WI38 (cell line): ENCODE results near the gene ESRP2.

ENCODE experiments used
- H3K4me3 ChIP-seq: 2 replicates; pipeline ENCODE4 v1.5.1; 2011; ENCODE audit warnings: low read depth, mild to moderate bottlenecking, control low read depth, low read length
- TF ChIP-seq, protein P1 (sequence below): IDR thresholded peaks from 2 replicates; pipeline ENCODE4 v1.5.1; 2012; ENCODE audit warnings: low read depth, mild to moderate bottlenecking, control low read depth, low read length

ESRP2 gene

DNA sequence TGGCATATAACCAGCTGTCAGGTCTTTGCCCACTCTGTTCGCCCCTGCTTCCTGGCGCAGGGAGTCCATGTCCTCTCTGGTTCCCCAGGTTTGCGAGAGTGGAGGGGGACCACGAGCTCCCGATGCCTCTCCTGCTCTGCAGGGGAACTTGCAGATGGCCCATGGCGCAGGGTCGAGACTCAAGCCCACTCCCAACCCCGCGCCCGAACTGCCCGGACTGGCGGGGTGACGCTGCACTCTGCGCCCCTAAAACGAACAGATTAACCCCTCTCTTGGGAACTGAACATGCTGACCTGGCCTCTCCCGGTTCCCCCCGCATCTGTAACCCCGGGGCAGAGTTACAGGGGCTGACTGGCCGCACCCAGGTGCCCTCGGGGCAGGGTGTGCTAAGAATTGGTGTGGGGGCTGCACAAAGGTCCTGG is 8.6 kb upstream of the ESRP2 start:
- TF ChIP-seq, protein P1, sequence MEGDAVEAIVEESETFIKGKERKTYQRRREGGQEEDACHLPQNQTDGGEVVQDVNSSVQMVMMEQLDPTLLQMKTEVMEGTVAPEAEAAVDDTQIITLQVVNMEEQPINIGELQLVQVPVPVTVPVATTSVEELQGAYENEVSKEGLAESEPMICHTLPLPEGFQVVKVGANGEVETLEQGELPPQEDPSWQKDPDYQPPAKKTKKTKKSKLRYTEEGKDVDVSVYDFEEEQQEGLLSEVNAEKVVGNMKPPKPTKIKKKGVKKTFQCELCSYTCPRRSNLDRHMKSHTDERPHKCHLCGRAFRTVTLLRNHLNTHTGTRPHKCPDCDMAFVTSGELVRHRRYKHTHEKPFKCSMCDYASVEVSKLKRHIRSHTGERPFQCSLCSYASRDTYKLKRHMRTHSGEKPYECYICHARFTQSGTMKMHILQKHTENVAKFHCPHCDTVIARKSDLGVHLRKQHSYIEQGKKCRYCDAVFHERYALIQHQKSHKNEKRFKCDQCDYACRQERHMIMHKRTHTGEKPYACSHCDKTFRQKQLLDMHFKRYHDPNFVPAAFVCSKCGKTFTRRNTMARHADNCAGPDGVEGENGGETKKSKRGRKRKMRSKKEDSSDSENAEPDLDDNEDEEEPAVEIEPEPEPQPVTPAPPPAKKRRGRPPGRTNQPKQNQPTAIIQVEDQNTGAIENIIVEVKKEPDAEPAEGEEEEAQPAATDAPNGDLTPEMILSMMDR = no peak
- H3K4me3 ChIP-seq = peak overlapping the region; percentile 95

DNA sequence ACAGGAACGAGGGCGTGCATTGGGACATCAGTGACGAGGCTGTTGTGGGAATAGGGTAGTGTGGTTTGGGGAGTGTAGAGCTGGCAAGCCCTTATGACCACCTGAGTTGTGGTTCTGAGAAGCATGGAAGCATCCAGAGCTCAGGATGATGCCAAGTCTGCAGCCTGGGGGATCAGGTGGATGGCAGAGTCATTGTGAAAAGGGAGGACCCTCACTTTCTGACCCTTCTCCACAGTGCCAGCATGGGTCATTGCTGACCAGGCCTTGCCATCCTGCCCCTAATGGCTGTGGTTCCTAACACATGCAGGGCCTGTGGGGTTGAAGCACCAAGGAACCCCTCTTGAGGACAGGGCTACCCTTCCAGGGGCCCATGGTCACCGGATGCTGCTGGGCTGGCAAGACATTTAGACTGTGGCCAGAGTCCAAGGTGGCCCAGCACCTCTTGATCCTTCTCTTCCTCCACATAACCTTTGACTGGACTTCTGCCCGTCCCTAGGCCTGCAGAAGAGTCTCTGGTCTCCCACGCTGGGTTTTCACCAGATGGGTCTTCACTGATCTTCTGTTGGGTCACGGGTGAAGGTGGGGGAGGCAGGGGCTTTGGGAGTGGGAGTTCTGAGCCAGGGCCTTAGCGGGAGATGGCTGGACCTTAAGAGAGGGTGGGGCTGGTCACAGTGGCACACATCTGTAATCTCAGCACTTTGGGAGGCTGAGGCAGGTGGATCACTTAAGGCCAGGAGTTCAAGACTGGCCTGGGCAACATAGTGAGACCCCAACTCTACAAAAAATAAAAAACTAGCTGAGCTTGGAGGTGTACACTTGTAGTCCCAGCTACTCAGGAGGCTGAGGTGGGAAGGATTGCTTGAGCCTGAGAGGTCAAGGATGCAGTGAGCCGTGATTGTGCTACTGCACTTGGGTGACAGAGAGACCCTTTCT is 7.3 kb upstream of the ESRP2 start:
- TF ChIP-seq, protein P1 = no peak
- H3K4me3 ChIP-seq = no peak overlapping the region

DNA sequence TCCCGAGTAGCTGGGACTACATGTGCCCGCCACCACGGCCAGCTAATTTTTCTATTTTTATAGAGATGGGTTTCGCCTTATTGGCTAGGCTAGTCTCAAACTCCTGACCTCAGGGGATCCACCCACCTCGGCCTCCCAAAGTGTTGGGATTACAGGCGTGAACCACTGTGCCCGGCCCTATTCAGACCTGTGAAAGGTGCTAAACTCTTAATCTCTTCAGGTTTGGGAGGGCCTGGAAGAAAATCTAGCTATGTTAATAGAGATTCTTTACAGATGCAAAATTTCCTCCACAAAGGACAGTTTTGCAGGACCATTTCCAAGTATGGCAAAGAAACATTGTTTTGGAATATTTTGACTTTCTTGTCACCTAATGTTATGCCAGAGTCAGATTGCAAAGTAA is 6.2 kb upstream of the ESRP2 start:
- TF ChIP-seq, protein P1 = no peak
- no peak overlapping the region for H3K4me3 ChIP-seq

DNA sequence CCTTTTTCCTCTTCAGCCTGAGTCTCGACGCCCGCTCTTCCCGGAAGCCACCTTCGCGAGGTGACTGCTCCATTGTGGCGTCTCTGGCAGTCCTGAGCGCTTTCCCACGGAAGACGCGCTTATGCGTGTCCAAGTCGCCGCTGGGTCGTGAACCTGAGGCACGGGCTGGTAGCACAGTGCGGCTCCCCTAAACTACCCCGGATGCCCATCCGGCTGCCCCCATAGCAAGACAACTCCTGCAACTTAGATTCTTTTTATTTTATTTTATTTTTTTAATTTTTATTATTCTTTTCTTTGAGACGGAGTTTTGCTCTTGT is 2.1 kb upstream of the ESRP2 start:
- peak overlapping the region; percentile 60 for H3K4me3 ChIP-seq
- TF ChIP-seq, protein P1 = no peak

DNA sequence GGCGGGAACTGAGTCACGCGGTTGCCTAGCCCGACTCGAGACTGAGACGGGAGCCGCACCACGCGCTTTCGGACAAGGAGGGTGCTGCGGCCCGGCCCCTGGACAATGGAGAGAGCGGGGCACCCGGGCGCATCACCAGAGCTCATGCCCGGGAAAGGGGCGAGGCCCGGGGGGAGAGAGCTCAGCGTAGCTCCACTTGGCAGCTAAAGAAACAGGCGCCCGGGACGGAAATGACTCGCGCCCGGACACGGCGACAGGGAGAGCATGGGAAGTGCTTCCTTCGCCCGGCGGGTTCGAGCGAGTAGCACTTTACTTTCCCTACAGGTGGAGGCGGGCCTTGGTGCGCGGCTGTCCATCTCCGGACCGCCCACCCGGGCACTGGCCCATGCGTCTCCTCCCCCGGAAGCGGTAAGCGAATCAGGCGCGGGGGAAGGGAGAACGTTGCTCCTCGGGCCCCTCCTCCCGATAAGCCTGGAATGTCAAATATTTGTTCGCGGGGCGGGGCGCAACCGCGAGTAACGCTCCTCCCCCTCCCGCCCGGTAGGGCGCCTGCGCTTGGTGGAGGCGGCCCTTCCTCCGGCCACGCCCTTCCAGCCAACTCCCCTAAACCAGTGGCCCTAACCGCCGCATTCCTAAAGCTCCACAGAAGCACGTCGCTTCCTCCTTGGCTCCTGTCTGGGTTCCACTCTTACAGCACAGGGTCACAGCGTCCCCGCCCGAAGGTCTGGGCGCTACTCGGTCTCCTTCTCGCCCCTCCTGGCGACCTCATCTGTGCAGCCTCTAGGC is 1.5 kb upstream of the ESRP2 start:
- TF ChIP-seq, protein P1 = no peak
- peak overlapping the region; percentile 60 for H3K4me3 ChIP-seq

DNA sequence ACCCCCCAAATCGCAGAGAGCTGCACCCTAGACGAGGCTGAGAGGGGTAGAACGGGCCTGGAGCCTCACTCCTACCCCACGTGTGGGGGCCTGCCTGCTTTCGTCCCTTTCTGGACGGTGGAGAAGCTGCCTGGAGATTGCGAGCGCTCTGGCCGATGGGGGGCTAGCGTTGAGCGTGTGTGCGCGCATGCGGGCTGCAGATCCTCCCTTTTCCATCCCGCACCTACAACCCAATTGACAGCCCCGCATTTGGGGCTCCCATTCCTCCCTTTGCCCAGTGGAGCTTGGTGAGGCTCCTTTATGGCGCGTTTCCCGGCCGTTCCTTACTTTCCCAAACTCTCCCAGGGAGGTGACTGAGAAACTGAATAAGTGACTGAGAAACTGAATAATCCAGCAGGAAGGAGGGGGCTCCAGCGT is 907 bp upstream of the ESRP2 start:
- TF ChIP-seq, protein P1 = no peak
- H3K4me3 ChIP-seq = peak overlapping the region; percentile 60
